ENCODE results near the gene PRKCZ. TPM values are rescaled to one million over a fixed set of nuclear protein-coding genes. Genes with fewer than 3 reads are reported as not detected.
A peak's percentile ranks its signal among the peaks of the same experiment; 100 is the strongest.

The PRKCZ gene
- total RNA-seq, 4 donors from 2014 or later = 0.29 to 8.8 (median 3.9) TPM

DNA sequence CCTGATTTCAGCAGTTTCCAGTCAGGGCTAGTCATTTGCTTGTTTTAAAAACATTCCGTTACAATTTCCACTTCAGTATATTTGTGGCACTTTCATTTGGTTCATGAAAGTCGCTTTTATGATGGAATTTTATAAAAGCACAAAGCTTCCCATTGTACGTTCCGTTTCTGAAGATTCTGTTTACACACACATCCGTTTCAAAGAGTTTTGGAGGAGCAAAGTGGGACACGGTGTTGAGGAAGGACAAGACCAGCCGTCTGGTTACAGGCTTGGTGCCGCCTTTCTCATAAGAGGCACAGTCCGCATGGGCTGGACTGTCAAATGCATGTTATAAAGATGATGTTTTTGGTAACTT, 84.0 kb downstream of the PRKCZ start:
- intact Hi-C loops (cut with DNase I; ENCODE audit: low total_unique reads) = no loop called here
- Histone ChIP-seq H3K27ac (peak overlapping the region; percentile 87 to 90), H3K27me3 (no peaks in the 10 kb centered on the region), H3K36me3 (no peaks in the 10 kb centered on the region), H3K4me3 (no peak overlapping the region), H3K9me3 (no peaks in the 10 kb centered on the region), H3K4me1 (no peaks in the 10 kb centered on the region)
- no peak for DNase-seq
- TF ChIP-seq, protein P1, sequence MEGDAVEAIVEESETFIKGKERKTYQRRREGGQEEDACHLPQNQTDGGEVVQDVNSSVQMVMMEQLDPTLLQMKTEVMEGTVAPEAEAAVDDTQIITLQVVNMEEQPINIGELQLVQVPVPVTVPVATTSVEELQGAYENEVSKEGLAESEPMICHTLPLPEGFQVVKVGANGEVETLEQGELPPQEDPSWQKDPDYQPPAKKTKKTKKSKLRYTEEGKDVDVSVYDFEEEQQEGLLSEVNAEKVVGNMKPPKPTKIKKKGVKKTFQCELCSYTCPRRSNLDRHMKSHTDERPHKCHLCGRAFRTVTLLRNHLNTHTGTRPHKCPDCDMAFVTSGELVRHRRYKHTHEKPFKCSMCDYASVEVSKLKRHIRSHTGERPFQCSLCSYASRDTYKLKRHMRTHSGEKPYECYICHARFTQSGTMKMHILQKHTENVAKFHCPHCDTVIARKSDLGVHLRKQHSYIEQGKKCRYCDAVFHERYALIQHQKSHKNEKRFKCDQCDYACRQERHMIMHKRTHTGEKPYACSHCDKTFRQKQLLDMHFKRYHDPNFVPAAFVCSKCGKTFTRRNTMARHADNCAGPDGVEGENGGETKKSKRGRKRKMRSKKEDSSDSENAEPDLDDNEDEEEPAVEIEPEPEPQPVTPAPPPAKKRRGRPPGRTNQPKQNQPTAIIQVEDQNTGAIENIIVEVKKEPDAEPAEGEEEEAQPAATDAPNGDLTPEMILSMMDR (IDR thresholded peaks at IDR 0.05) = no peak

DNA sequence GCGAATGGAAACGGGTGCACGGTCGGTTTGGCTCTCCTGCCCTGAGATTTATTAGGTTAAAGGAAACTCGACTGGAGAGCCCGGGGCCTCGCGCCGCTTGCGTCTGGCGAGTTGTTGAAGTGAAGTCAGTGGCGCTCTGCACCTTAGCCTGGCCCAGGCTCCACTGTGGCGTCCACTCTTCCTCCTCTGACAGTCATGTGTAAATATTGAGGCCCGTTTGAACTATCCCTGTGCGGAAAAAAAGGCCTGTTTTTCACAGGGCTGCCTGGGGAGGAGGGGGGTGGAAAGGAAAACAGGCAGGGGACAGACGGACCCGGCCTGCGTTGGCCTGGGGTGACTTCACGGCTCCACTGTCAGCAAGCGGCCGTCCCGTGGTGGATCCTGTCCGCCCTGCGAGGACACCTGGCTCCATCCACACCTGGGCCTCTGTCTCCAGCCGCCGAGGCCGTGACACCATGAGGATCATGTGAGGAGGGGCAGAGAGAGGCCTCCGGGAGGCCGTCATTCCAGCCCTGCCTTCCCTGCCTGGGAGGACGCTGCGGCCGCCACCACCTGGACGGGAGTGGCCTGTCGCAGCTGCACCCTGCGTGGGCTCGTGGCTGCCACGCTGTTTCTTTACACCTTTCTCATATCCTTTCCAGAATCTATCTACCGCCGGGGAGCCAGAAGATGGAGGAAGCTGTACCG, 84.6 kb downstream of the PRKCZ start:
- Histone ChIP-seq H3K9me3 (no peaks in the 10 kb centered on the region), H3K36me3 (no peaks in the 10 kb centered on the region), H3K27ac (peak overlapping the region; percentile 37 to 90), H3K4me3 (no peak overlapping the region), H3K27me3 (no peaks in the 10 kb centered on the region), H3K4me1 (no peaks in the 10 kb centered on the region)
- no peak for TF ChIP-seq POLR2A (IDR thresholded peaks at IDR 0.05)
- intact Hi-C loops (cut with DNase I; ENCODE audit: low total_unique reads) = no loop called here
- DNase-seq = no peak

DNA sequence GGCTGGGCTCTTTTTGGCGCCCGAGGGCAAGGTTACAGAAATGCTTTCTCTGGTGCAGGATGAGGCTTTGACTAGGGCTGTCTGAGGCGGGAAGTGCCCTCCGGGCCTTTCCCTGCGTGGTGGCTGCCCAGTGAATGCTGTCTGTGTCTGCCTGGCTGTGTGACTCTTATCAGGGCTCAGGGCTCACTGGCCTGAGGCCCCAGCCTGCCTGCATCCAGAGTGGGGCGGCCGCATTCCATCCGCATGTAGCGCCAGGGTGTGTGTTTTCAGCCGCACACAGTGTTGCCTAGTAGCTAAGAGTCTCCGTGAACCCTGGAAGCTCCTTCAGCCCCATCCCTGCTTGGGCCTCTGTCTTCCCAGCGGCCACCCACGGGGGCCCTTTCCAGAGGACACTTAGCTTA, 85.2 kb downstream of the PRKCZ start:
- no peaks in the 10 kb centered on the region for H3K27me3 ChIP-seq
- peak; percentile 34 to 60 for DNase-seq
- no peaks in the 10 kb centered on the region for H3K36me3 ChIP-seq
- no peaks in the 10 kb centered on the region for H3K9me3 ChIP-seq
- TF ChIP-seq POLR2A (IDR thresholded peaks at IDR 0.05) = no peak
- TF ChIP-seq, protein P1 (IDR thresholded peaks at IDR 0.05) = no peak
- no peaks in the 10 kb centered on the region for H3K4me1 ChIP-seq
- peak overlapping the region; percentile 24 to 37 for H3K27ac ChIP-seq
- intact Hi-C loops (cut with DNase I; ENCODE audit: low total_unique reads) = no loop called here
- no peak overlapping the region for H3K4me3 ChIP-seq

DNA sequence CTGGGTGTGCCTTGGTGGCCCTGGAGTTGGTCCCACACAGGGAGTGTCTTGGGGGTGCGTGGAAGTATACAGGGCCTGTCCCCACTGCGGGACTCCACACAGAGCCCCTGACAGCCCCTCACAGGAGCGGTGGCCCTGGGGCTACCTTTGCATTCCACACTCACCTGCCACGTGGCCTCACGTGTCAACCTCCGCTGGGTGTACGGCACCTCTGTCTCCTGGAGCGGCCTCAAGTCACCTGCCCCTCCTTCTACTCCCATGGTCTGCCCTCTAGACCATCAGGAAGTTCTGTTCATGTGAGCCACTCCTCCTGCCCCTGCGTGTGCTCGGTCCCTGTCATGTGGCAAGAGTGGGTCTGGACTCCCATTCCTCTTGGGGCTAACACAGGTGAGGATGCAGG, 85.7 kb downstream of the PRKCZ start:
- Histone ChIP-seq H3K4me1 (no peaks in the 10 kb centered on the region), H3K36me3 (no peaks in the 10 kb centered on the region), H3K27me3 (no peaks in the 10 kb centered on the region), H3K27ac (peak overlapping the region in 1 of 2 donors; percentile 37), H3K9me3 (no peaks in the 10 kb centered on the region), H3K4me3 (no peak overlapping the region)
- intact Hi-C loops (cut with DNase I; ENCODE audit: low total_unique reads) = no loop called here
- DNase-seq = no peak
- no peak for TF ChIP-seq POLR2A (IDR thresholded peaks at IDR 0.05)
- TF ChIP-seq, protein P1 (IDR thresholded peaks at IDR 0.05) = no peak

DNA sequence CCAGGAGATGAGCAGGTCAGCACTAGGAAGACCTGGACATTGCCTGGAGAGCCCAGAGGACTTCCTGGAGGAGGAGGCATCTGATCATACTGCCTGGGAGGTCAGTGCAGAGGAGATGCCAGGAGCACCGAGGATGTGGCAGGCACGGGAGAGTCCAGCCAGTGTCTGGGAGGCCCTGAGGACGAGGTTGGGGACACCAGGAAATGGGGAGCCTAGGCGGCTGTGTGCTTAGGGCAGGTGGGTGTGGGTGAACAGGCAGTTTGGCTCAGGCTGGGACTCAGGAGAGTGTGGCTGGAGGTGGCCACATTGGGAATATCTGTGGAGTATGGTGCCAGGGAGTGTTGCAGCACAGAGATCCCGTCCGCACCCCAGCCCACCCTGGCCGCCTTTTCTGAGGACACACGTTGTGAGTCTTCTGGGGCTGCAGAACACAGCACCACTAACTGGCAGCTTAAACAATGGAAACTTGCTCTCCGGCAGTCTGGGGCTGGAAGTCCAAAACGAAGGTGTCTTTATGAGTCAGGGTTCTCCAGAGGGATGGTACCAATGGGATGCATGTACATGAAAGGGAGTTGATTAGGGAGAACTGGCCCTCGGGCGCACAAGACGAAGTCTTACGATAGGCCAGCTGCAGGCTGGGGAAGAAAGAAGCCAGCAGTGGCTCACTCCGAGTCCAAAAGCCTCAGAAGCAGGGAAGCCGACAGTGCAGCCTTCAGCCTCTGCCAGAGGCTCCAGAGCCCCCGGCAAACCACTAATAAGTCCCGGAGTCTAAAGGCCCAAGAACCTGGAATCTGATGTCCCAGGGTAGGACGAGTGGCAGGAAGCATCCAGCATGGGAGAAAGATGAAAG, 86.4 kb downstream of the PRKCZ start:
- Histone ChIP-seq H3K27me3 (no peaks in the 10 kb centered on the region), H3K4me3 (no peak overlapping the region), H3K4me1 (no peaks in the 10 kb centered on the region), H3K9me3 (no peaks in the 10 kb centered on the region), H3K27ac (no peak overlapping the region), H3K36me3 (no peaks in the 10 kb centered on the region)
- intact Hi-C loops (cut with DNase I; ENCODE audit: low total_unique reads) = no loop called here
- DNase-seq = no peak
- TF ChIP-seq POLR2A (IDR thresholded peaks at IDR 0.05) = no peak
- TF ChIP-seq, protein P1 (IDR thresholded peaks at IDR 0.05) = no peak

Measured in uterus (tissue), 4 donors.